K562 (cell line): ENCODE data around the gene TRMT10A. TPM values are rescaled to one million over a fixed set of nuclear protein-coding genes. Genes with fewer than 3 reads are reported as not detected.

Experiments used
- CEBPG ChIP-seq, 3 experiments: fragments of 200-800 bp in 1 of 3; sonication (Bioruptor generic) in 1 of 3; sonication (generic) in 1 of 3; formaldehyde crosslinking in 1 of 3; IDR thresholded peaks in 2 of 3; conservative IDR thresholded peaks in 1 of 3; 2 replicates each; pipeline versions ENCODE4 v1.6.1 to v1.8.0; 2016 to 2022; ENCODE audit warnings: missing compliant biosample characterization in 2 of 3, missing genetic modification characterization in 2 of 3, mild to moderate bottlenecking in 1 of 3, missing genetic modification reagents in 1 of 3
- CREB1 ChIP-seq, 2 experiments: sonication (generic) in 1 of 2; formaldehyde crosslinking in 1 of 2; IDR thresholded peaks; 2 replicates each; pipeline versions ENCODE4 v1.6.1 to v1.8.0; 2012 to 2022; ENCODE audit warnings: inconsistent platforms in 1 of 2, mild to moderate bottlenecking in 1 of 2, missing genetic modification reagents in 1 of 2, moderate library complexity in 1 of 2
- E2F3 ChIP-seq: fragments of 250-450 bp; sonication (Bioruptor Pico); IDR thresholded peaks from 2 replicates; pipeline ENCODE4 v1.4.0; 2020; ENCODE audit warnings: mild to moderate bottlenecking
- E4F1 ChIP-seq: fragments of 250-450 bp; sonication (Bioruptor Pico); IDR thresholded peaks from 2 replicates; pipeline ENCODE4 v1.5.0; 2021; ENCODE audit warnings: mild to moderate bottlenecking, borderline replicate concordance
- EHMT2 ChIP-seq: fragments of 450-650 bp; IDR thresholded peaks from 2 replicates; pipeline ENCODE4 v1.6.1; 2018; ENCODE audit warnings: antibody characterized with exemption
- ELF1 ChIP-seq: fragments of 200-800 bp; sonication (Bioruptor generic); IDR thresholded peaks from 2 replicates; pipeline ENCODE4 v1.6.1; 2016; ENCODE audit warnings: missing genetic modification characterization, missing compliant biosample characterization
- GABPB1 ChIP-seq: sonication (generic); formaldehyde crosslinking; IDR thresholded peaks from 2 replicates; pipeline ENCODE4 v1.8.0; 2022; ENCODE audit warnings: mild to moderate bottlenecking, missing genetic modification reagents
- HCFC1 ChIP-seq: IDR thresholded peaks from 2 replicates; pipeline ENCODE4 v1.6.1; 2012; ENCODE audit warnings: low read depth, low read length, improper control_type of control experiment
- HNRNPLL ChIP-seq: fragments of 200-400 bp; formaldehyde crosslinking; IDR thresholded peaks from 2 replicates; pipeline ENCODE4 v1.6.1; 2017; ENCODE audit warnings: low read length, low read depth, mild to moderate bottlenecking; ENCODE audit not compliant: poor library complexity, severe bottlenecking
- IRF2 ChIP-seq: sonication (generic); formaldehyde crosslinking; IDR thresholded peaks from 2 replicates; pipeline ENCODE4 v1.8.1; 2022; ENCODE audit warnings: mild to moderate bottlenecking, missing genetic modification reagents
- KAT7 ChIP-seq: sonication (generic); formaldehyde crosslinking; IDR thresholded peaks from 2 replicates; pipeline ENCODE4 v1.8.0; 2022; ENCODE audit warnings: missing genetic modification reagents, mild to moderate bottlenecking, borderline replicate concordance
- NCOA2 ChIP-seq, 2 experiments: fragments of 450-650 bp; IDR thresholded peaks; 2 replicates each; pipeline ENCODE4 v1.6.1; 2018; ENCODE audit warnings: mild to moderate bottlenecking in 2 of 2, moderate library complexity in 1 of 2; ENCODE audit not compliant: partially characterized antibody in 2 of 2
- NFE2L1 ChIP-seq: fragments of 450-650 bp; IDR thresholded peaks from 2 replicates; pipeline ENCODE4 v1.6.1; 2016; ENCODE audit warnings: missing genetic modification characterization, low read depth, mild to moderate bottlenecking, missing compliant biosample characterization, moderate library complexity, borderline replicate concordance
- POU5F1 ChIP-seq: fragments of 150-350 bp; IDR thresholded peaks from 2 replicates; pipeline ENCODE4 v1.6.1; 2014; ENCODE audit warnings: borderline replicate concordance, low read length, low read depth, mild to moderate bottlenecking; ENCODE audit not compliant: partially characterized antibody
- TAL1 ChIP-seq: fragments of 450-650 bp; IDR thresholded peaks from 2 replicates; pipeline ENCODE4 v1.6.1; 2016; ENCODE audit warnings: mild to moderate bottlenecking
- TEAD2 ChIP-seq: fragments of 450-650 bp; IDR thresholded peaks from 2 replicates; pipeline ENCODE4 v1.6.1; 2016; ENCODE audit warnings: missing genetic modification characterization, control low read depth, missing compliant biosample characterization
- ZC3H4 ChIP-seq: sonication (generic); formaldehyde crosslinking; IDR thresholded peaks from 2 replicates; pipeline ENCODE4 v1.9.0; 2021; ENCODE audit warnings: missing genetic modification reagents, borderline replicate concordance
- ZNF444 ChIP-seq: fragments of 250-450 bp; sonication (Bioruptor Pico); IDR thresholded peaks from 2 replicates; pipeline ENCODE4 v1.4.0; 2020; ENCODE audit warnings: mild to moderate bottlenecking, moderate library complexity
- polyA plus RNA-seq, 8 experiments: library from polyadenylated mRNA; depleted of rRNA in 4 of 8; stranded (reverse) in 5 of 8; unstranded in 3 of 8; fragments of >200 nt; fragmentation: Nextera tagmentation in 2 of 8; fragmentation: Illumina TruSeq in 1 of 8; extraction: Ambion mirVana in 2 of 8; extraction: Trizol in 1 of 8; gene quantifications; 2 replicates each; pipeline versions ENCODE4 v1.2.1 to v1.2.3, GENCODE V29; 2011 to 2014; ENCODE audit warnings: inconsistent platforms in 1 of 8, missing spikeins in 1 of 8
- total RNA-seq, 7 experiments: library from RNA; depleted of rRNA in 6 of 7; stranded (reverse); fragments of >200 nt in 6 of 7; fragmentation: Illumina TruSeq in 2 of 7; extraction: Trizol in 2 of 7; gene quantifications; 2 replicates each; pipeline versions ENCODE4 v1.2.1 to v1.2.3, GENCODE V29; 2011 to 2021; ENCODE audit warnings: low replicate concordance in 1 of 7
- TF ChIP-seq, protein P1 (sequence below): fragments of 450-650 bp; IDR thresholded peaks from 2 replicates; pipeline ENCODE4 v1.6.1; 2014; ENCODE audit warnings: low read depth, mild to moderate bottlenecking, moderate library complexity, borderline replicate concordance
- TF ChIP-seq, protein P2 (sequence below): fragments of 450-650 bp; IDR thresholded peaks from 2 replicates; pipeline ENCODE4 v1.6.1; 2016; ENCODE audit warnings: antibody characterized with exemption

TRMT10A gene
- total and polyA plus RNA-seq, 9 of the 15 experiments (the other 6 are each of a cell fraction or from before 2014, with no cell fraction given): 6.5 to 16.1 (median 12.7) TPM

DNA sequence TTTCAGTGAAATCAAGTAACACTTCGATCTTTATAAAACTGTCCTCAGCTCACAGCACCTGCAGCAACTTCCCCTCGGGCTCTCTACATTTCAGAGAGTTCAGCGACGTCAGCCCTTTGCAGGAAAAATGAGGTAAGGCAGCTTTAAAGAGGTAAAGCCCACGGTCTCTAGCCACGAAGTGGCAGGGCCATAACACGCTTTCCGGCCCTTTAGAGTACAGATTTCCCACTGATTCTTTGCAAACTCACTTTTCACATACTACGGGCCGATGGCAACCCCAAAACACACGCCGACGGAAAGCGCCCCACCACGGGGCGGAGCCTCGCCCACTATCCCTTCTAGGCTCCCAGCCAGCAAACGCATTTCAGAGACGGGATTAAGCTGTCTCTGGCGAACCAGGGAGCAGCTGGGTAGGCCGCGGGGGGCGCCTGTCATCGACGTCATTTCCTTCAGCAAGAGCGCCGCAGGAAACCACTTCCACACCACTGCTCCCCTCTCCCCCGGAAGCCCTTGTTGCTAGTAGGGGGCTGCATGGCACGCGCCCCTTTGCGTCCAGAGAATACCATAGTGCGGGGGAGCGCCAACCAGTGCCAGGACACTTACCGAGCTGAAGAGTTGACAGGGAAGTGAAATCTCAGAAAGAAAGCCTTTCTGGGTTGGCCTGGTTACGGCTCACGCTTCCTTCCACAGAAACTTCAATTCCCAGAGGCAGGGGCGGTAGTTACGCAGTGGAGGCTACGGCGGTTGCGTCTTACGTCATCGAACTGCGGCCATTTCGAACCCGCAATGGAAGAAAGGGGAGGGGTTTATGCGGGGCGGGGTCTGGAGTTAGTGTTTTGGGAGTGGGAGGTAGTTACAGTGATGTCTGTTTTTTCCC is at the start of gene TRMT10A (continued):
- TF ChIP-seq POU5F1 (no peak), CEBPG (CRISPR knock-in tag; IDR thresholded peaks at IDR 0.05) (peak; percentile 60), CEBPG (tag; conservative IDR thresholded peaks at IDR 0.05 in 1 of 2, IDR thresholded peaks at IDR 0.05 in 1 of 2) (peak; percentile 75 to 90; a peak in 3 of 4 replicates), HNRNPLL (peak; percentile 100), GABPB1 (CRISPR knock-in tag) (peak; percentile 96), ZNF444 (no peak), ZC3H4 (CRISPR knock-in tag) (no peak), E2F3 (CRISPR knock-in tag) (no peak), CREB1 (IDR thresholded peaks at IDR 0.05) (peak; percentile 97), CREB1 (CRISPR knock-in tag; IDR thresholded peaks at IDR 0.05) (peak; percentile 95), ELF1 (tag) (peak; percentile 91), E4F1 (CRISPR knock-in tag) (no peak), IRF2 (no peak), TAL1 (no peak), NCOA2 (IDR thresholded peaks at IDR 0.05; ENCODE audit: partially characterized antibody in 2 of 2) (no peak), TEAD2 (tag) (no peak), KAT7 (CRISPR knock-in tag) (no peak), HCFC1 (peak; percentile 91), EHMT2 (peak; percentile 34; the same call in 1 of the 2 replicates), NFE2L1 (no peak)
- TF ChIP-seq, protein P1, sequence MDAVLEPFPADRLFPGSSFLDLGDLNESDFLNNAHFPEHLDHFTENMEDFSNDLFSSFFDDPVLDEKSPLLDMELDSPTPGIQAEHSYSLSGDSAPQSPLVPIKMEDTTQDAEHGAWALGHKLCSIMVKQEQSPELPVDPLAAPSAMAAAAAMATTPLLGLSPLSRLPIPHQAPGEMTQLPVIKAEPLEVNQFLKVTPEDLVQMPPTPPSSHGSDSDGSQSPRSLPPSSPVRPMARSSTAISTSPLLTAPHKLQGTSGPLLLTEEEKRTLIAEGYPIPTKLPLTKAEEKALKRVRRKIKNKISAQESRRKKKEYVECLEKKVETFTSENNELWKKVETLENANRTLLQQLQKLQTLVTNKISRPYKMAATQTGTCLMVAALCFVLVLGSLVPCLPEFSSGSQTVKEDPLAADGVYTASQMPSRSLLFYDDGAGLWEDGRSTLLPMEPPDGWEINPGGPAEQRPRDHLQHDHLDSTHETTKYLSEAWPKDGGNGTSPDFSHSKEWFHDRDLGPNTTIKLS: peak; percentile 92
- TF ChIP-seq, protein P2, sequence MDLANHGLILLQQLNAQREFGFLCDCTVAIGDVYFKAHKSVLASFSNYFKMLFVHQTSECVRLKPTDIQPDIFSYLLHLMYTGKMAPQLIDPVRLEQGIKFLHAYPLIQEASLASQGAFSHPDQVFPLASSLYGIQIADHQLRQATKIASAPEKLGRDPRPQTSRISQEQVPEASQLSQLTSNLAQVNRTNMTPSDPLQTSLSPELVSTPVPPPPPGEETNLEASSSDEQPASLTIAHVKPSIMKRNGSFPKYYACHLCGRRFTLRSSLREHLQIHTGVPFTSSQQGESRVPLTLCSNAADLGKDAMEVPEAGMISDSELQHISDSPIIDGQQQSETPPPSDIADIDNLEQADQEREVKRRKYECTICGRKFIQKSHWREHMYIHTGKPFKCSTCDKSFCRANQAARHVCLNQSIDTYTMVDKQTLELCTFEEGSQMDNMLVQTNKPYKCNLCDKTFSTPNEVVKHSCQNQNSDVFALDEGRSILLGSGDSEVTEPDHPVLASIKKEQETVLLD: peak; percentile 97
